ENCODE results near the gene LIN52. TPM values are rescaled to one million over a fixed set of nuclear protein-coding genes. Genes with fewer than 3 reads are reported as not detected.

Gene LIN52
- total and polyA plus RNA-seq, 2 of the 13 experiments (the other 11 are each of a cell fraction or from before 2014, with no cell fraction given): 11.4 to 23.3 TPM

- no peak for TF ChIP-seq ZNF678 (CRISPR knock-in tag; IDR thresholded peaks at IDR 0.05)
- 0 out of 2 replicates have a peak, but pooled peaks have one; percentile 78 for TF ChIP-seq ZNF607 (CRISPR knock-in tag; IDR thresholded peaks at IDR 0.05; ENCODE audit: borderline replicate concordance)
- TF ChIP-seq MIXL1 (CRISPR knock-in tag; IDR thresholded peaks at IDR 0.05): 0 out of 2 replicates have a peak, but pooled peaks have one; percentile 9
- peak; percentile 54 for TF ChIP-seq ZNF781 (CRISPR knock-in tag; IDR thresholded peaks at IDR 0.05; ENCODE audit: borderline replicate concordance, not compliant biosample characterization)
- TF ChIP-seq ZXDC (CRISPR knock-in tag; IDR thresholded peaks at IDR 0.05): no peak
- peak; percentile 62; the same call in 1 of the 2 replicates for TF ChIP-seq ZSCAN25 (CRISPR knock-in tag; IDR thresholded peaks at IDR 0.05)
- TF ChIP-seq SNRNP70 (IDR thresholded peaks at IDR 0.05; ENCODE audit: low read depth, low read length): no peak
- no peak for TF ChIP-seq ZNF512 (CRISPR knock-in tag; IDR thresholded peaks at IDR 0.05)
- peak; percentile 68; the same call in 1 of the 2 replicates for TF ChIP-seq TBX2 (CRISPR knock-in tag; IDR thresholded peaks at IDR 0.05; ENCODE audit: borderline replicate concordance)
- TF ChIP-seq NR3C1 (CRISPR knock-in tag; IDR thresholded peaks at IDR 0.05): no peak
- no peak for TF ChIP-seq GATA4 (IDR thresholded peaks at IDR 0.05; ENCODE audit: borderline replicate concordance, low read depth)
- TF ChIP-seq ZNF576 (CRISPR knock-in tag; IDR thresholded peaks at IDR 0.05): no peak
- TF ChIP-seq GMEB1 (CRISPR knock-in tag; IDR thresholded peaks at IDR 0.05; ENCODE audit: borderline replicate concordance): peak; percentile 59
- TF ChIP-seq GTF3A (CRISPR knock-in tag; conservative IDR thresholded peaks at IDR 0.05): no peak
- TF ChIP-seq ARID2 (CRISPR knock-in tag; IDR thresholded peaks at IDR 0.05; ENCODE audit: borderline replicate concordance): no peak
- TF ChIP-seq TOPORS (CRISPR knock-in tag; IDR thresholded peaks at IDR 0.05): no peak; the same call in 1 of the 2 replicates
- no peak for TF ChIP-seq CBX1 (IDR thresholded peaks at IDR 0.05; ENCODE audit: low read depth)
- TF ChIP-seq KLF9 (CRISPR knock-in tag; IDR thresholded peaks at IDR 0.05; ENCODE audit: low read depth): no peak
- 0 out of 2 replicates have a peak, but pooled peaks have one; percentile 26 for TF ChIP-seq HMG20B (CRISPR knock-in tag; conservative IDR thresholded peaks at IDR 0.05)
- no peak for TF ChIP-seq ZSCAN20 (CRISPR knock-in tag; IDR thresholded peaks at IDR 0.05; ENCODE audit: borderline replicate concordance)
- no peak for TF ChIP-seq MTA1 (CRISPR knock-in tag; IDR thresholded peaks at IDR 0.05; ENCODE audit: borderline replicate concordance)
- no peak for TF ChIP-seq ISX (CRISPR knock-in tag; conservative IDR thresholded peaks at IDR 0.05)
- 0 out of 2 replicates have a peak, but pooled peaks have one; percentile 25 for TF ChIP-seq SMAD3 (CRISPR knock-in tag; IDR thresholded peaks at IDR 0.05)
These were observed at the start of gene LIN52, which contains the start of gene ALDH6A1 (continued) for GRCh38 chr14:74084277-74085046.

Measured in HepG2 (cell line).